MM.1S (cell line): Measurements from ENCODE around the gene LPAR4.

Experiments
- EZH2 ChIP-seq: fragments of 300-600 bp; sonication (generic); optimal IDR thresholded peaks from 2 replicates; pipeline ENCODE3; 2017; ENCODE audit warnings: low read depth, mild to moderate bottlenecking, antibody characterized with exemption, low read length, mixed read lengths
- TF ChIP-seq, protein P1 (sequence below): fragments of 300-600 bp; sonication (generic); IDR thresholded peaks from 2 replicates; pipeline ENCODE4 v1.5.1; 2016; ENCODE audit warnings: antibody characterized with exemption, low read length, mixed read lengths

DNA sequence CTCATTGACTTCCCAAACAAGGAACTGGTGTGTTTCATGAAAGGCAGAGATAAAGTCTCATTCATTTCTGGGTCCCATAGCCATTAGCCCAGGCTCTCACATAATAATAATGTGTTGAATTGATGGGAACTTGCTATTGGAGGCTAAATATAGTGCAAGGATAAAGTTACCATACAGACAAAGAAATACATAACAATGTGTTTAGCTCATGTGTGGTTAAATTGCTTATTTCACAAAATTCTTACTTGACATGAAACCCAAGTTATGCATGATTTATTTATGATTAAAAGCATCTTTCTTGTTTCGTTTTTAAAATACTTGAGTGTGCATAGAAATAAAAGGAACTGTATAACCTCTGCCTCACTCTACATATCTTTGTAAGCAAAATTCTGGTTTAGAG lies 37.3 kb upstream of the LPAR4 start:
- TF ChIP-seq EZH2, result no peak
- TF ChIP-seq, protein P1, sequence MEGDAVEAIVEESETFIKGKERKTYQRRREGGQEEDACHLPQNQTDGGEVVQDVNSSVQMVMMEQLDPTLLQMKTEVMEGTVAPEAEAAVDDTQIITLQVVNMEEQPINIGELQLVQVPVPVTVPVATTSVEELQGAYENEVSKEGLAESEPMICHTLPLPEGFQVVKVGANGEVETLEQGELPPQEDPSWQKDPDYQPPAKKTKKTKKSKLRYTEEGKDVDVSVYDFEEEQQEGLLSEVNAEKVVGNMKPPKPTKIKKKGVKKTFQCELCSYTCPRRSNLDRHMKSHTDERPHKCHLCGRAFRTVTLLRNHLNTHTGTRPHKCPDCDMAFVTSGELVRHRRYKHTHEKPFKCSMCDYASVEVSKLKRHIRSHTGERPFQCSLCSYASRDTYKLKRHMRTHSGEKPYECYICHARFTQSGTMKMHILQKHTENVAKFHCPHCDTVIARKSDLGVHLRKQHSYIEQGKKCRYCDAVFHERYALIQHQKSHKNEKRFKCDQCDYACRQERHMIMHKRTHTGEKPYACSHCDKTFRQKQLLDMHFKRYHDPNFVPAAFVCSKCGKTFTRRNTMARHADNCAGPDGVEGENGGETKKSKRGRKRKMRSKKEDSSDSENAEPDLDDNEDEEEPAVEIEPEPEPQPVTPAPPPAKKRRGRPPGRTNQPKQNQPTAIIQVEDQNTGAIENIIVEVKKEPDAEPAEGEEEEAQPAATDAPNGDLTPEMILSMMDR, result no peak
